Left lobe of liver (tissue), 2 donors: Measurements from ENCODE around the gene UTP20. TPM values are rescaled to one million over a fixed set of nuclear protein-coding genes. Genes with fewer than 3 reads are reported as not detected.
A peak's percentile ranks its signal among the peaks of the same experiment; 100 is the strongest.

ENCODE experiments used
- ATAC-seq: fragments of 200-7000 bp; cut with Tn5 transposase; one replicate; pipeline ENCODE4 v1.9.1; 2020; ENCODE audit warnings: mild to moderate bottlenecking, moderate library complexity
- DNase-seq: peaks from one replicate; pipeline ENCODE4 v3.0.0-alpha.2; 2020; ENCODE audit warnings: low spot score
- total RNA-seq: library from RNA; stranded (reverse); gene quantifications from one replicate; pipeline ENCODE4 v1.2.1, GENCODE V29; 2021
- donor health status: DM: no; HTN: no; CAD: no; lungs with moderate emphysema.
- donor health status: DM: no; HTN: yes; CAD: no.

The UTP20 gene
- 3.8 TPM for total RNA-seq

DNA sequence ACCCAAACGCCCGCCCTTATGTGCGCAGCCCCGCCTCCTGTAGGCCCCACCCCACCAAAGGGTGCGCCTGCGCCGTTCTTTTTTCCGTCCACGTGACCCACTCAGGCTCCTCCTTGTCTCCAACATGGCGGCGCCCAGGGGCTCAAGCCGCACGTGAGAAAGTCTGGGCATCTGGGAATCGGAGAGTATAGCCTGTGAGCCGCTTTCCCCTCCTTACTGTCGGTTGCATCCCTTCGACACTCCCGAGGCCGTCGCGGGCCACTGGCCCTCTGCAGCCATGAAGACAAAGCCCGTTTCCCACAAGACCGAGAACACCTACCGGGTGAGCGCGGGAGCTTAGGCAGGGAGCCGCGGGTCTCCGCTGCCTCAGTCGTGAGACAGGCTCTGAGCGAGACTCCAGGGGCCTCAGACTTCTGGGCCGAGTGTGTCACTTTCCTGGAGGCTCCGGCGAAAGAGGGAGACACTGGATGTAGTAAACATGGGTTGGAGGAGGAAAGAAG, at the start of gene UTP20:
UTP20 (plus strand) TSS at position 100 of the 500 bp plus-strand sequence; CDS start at position 278, 178 bp downstream.
- DNase-seq (peak; percentile 93), ATAC-seq (peak; percentile 100)

DNA sequence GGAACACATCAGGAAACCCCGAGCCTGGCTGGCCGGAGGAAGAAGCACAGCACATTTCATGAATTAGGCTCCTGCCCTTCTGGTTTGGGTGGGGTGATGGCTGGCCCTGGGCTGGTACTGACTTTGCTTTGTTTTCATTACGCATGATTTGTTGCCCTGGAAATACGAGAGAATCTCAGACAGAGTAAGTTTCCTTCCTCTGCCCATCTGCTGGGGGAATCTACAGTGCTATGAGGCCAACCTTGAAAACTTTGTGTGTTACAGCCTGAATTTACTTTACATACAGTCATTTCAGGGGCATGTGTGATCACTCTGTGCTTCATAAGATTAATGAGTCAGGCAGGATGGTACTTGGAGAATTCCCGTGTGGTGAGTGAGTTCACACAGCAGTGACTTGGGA, 49.4 kb upstream of the UTP20 start:
- DNase-seq (no peak), ATAC-seq (no peak)

DNA sequence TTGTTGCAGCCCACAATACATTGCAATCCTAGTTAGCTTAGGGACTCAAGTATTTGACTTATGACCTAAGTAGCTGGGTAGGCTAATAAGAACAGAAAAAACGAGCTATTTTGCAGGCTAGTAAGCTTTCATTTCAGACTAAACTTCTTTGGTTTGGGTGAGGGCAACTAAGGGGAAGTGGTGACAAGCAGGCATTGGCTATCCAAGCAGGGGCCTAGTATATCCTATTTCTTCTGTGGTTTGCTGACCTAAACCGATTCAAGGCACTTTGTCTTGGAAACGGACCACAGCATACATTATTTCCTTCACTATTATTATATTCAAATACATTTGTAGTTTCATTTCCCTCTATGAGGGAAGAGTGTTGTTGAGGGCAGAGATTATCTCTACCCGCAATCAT, 48.3 kb upstream of the UTP20 start:
- DNase-seq = no peak
- no peak for ATAC-seq

DNA sequence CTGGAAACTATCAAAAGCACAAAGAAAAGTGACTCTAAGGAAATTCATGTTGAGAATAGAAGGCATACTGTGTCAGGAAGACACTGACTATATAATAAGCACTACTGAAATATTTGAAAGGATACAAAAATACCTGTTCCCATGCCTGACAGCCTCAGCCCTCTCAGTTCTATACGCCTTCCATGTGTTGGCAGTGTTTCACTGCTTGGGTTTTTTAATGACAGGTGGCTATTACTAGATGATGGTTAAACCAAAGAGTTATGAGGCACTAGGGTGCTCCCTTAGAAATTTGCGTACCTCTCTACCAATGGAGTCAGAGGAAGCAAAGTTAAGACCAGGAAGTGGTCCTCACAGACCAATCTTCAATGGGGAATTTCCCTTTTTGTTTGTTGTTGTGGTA, 44.2 kb upstream of the UTP20 start:
- no peak for ATAC-seq
- no peak for DNase-seq

DNA sequence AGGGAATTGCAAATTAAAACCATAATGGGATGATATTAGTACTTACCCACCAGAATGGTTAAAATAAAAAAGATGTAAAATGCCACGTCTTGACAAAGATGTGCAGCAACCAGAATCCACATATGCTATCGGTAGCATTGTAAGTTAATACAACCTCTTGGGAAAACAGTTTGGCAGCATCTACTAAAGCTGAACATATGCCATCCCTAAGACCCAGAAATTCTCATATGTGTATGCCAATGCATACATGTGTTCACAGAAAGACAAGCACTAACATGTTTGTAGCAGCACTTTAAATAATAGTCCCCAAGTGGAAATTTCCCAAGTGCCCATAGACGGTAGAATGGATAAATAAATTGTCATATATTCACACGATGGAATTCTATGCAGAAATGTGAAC, 41.6 kb upstream of the UTP20 start:
- ATAC-seq (no peak), DNase-seq (no peak)

DNA sequence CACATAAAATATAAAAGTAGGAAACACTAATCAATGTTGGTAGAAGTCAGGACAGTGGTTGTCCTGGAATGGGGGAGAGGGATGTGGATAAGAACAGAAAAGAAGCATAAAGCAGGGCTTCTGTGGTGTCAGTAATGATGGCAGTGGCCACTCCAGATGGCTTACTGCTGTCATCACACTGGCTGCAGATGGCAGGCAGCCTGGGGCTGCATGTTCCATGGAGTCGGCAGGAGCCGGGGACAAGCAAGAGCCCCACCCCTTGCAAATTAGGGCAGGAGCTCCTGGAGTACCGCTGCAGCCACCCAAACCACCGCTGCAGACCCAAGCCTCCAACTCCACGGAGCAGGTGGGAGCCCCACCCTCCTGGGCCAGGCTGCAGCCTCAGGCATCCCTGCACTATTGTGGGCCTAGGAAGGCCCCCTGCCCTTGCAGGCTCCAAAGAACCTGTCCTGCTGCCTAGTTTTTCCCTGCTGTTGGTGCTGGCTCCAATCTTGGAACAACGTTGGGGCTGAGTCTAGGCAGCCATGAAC, 41.0 kb upstream of the UTP20 start:
- no peak for DNase-seq

DNA sequence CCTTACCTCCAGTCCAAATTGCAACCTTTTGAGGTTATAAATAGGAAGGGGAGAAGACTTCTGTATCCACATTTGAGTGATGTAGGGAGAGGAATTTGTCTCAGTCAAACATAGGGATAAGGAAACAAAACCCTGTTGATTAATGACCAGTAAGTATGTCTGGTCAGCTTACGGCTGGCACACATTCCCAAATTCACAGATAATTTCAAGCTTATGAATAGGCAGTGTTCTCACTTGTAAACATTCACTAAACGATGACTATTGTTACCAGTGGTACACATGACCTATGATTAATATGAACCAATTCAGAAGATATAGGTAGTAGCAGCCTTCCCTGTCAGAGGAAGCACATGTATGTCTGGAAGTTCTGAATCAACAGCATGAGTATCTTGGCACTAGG, 36.8 kb upstream of the UTP20 start:
- no peak for ATAC-seq
- DNase-seq = no peak

More for the DNA sequence above, 41.0 kb upstream of the UTP20 start:
- no peak for ATAC-seq

DNA sequence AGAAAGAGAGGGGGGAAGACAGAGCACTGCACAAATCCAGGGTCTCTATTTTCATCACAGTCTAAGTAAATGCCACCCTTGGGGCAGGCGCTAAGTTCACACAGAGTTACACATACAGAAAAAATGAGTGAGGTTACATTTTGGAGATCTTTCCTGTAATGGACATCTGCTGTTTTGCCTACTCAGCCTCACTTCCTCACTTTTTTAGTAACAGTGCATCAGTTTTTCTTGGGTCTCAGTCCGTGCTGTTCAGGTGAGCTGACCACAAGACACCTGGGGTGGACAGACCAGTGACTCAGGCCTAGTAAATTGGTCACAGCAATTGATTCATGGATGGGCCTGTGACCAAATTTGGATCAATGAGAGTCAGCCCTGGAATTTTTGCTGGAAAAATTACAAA, 36.3 kb upstream of the UTP20 start:
- DNase-seq = no peak
- ATAC-seq = no peak

DNA sequence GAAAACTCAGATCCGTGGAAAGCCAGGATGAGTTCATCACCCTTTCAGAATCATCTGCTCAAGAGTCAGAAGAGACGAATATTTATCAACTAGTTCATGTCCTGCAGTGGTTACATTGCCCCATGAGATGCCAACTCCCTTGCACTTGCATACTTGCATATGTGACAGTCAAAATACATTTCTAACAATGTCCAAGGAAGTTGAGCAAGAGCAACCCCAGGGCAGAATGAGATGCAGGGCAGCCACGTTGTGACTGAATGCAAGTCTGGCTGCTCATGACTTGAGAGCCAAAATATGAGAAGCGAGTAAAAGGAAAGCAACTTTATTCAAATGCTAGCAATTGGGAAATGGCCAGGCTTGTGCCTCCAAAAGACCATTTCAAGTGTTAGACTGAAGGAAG, 23.6 kb upstream of the UTP20 start:
- ATAC-seq (no peak), DNase-seq (no peak)

DNA sequence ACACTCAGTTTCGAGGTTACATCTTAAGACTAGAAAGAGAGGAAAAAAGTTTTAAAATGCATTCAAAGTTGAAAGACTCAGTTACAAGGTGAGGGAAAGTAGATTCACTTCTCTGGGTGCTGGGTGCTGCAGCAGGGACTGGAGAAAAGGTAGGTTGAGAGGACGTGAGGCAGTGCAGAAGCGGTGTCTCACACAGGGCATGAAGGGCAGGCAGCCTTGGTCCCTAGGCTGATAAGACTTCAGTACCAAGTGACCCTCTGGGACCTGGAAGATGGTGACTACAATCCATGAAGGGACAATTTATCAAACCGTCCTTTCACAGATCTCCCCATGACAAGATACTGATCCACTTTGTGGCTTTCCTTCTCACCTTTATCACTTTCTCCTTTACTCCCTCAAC, 22.5 kb upstream of the UTP20 start:
- DNase-seq (no peak), ATAC-seq (no peak)

DNA sequence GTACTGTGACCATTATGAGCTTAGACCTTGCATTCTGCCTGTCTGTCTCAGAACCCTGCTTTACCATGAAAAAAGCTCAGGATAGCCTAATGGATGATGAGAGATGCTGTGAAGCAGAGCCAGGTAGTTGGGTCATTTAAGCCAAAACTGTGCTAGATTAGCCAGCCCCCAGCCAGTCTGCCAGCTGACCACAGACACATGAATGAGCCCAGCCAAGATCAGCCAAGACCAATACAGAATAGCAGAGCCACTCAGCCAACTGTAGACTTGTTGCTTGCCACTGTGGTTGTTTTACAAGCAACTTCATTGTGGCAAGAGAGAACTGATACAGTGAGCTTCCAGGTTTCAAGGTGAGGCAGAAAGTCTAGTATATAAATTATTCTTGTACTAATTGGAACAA, 12.8 kb upstream of the UTP20 start:
- DNase-seq (no peak), ATAC-seq (no peak)

DNA sequence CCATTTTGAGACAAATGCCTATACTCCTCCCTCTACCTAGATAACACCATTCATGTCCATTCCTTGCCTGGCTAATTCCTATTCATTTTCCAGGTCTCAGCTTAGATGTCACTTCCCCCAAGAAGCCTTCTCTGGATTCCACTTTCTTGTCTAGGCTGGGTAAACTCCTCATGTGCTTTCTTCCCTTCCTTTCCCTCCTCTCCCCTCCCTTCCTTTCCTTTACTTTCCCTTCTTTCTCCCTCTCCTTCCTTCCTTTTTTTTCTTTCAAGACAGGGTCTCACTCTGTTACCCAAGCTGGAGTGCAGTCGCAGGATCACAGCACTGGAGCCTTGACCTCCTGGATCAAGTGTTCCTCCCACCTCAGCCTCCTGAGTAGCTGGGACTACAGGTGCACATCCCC, 3.5 kb upstream of the UTP20 start:
- ATAC-seq = no peak
- DNase-seq = no peak

DNA sequence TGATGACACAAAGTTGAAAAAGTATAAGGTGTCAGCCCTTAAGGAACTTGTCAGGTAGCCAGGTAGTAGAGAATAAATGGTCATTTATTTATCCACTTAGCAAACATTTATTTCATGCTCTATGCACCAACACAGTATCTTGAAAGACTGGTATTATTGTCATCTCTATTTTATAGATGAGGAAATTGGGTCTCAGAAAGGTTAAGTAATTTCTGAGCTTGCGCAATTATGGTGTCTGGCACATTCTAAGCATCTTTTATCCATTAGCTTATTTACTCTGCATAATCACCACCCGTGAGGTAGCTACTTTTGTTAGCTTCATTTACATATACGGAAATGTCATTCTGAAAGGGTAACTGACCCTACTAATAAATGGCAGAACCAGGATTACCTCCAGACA, 2.5 kb upstream of the UTP20 start:
- ATAC-seq (no peak), DNase-seq (no peak)

DNA sequence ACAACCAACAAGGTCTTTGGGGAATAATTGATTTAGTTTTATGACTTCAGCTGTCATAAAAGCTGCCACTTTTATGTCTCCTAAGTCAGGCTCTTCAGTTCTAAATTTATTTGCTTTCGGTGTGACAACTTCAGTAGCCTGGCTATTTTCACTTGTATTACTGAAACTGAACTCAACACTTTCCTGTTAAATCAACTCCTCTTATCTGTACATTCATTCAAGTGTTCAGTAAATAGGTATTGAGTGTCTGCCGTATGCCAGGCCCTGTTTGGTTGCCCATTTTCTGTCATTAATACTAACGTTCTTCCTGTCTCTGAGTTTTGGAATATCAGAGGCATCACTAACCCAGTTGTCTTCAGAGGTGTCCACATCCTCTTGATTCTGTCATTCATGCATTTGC, 7.5 kb downstream of the UTP20 start:
- ATAC-seq (no peak), DNase-seq (no peak)

DNA sequence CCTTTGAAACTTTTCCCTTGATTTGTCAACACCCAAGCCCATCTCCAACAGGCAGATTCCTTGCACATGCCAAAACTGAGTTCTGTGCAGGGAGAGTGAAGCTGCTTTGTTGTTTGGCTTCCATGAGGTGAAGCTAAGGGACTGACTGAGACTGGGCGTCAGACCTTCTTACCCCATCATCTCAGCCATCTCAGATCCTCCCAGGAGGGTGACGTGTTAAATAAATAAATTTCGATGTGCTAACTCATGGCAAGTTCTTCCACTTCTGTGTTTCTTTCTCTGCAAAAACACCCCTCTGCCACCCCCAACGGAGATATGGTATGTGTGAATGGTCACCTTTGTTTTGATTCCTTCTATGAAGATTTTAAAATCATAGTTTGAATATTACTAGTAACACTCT, 17.8 kb downstream of the UTP20 start:
- ATAC-seq (no peak), DNase-seq (no peak)

DNA sequence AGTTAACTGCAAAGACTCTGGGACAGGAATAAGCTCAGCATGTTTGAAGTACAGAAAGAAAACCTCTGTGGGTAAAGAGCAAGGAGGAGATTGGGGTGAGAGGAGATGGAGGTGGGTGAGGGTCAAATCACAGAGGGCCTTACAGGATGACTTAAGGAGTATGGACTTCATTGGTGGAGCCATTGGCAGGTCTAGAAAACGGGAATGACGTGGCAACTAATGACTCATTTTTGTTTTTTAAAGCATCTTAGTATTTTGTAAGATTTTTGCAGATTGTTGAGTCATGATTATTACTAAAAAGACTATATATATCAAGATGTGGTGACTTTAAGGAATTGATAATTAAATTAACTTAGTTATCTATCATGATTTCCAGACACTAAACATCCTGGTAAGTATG, 18.5 kb downstream of the UTP20 start:
- DNase-seq (no peak), ATAC-seq (no peak)

DNA sequence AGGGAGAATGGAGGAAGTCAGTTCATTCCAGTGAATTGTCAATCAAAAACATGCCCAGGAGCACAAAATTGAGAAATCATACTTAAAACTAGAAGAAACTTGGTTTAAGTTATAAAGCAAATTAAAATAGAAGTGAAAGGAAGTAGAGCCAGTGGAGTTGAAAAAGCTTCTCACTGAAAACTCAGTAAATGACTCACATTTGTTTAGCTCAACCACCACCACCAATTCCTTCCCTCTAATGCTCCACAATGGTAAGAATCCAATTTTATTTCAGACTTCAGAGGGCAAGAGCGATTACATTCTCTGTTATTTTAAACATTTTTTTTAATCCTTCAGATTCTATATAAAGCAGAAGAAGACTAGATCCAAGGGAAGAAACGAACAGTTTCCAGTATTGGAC, 19.4 kb downstream of the UTP20 start:
- no peak for ATAC-seq
- no peak for DNase-seq

DNA sequence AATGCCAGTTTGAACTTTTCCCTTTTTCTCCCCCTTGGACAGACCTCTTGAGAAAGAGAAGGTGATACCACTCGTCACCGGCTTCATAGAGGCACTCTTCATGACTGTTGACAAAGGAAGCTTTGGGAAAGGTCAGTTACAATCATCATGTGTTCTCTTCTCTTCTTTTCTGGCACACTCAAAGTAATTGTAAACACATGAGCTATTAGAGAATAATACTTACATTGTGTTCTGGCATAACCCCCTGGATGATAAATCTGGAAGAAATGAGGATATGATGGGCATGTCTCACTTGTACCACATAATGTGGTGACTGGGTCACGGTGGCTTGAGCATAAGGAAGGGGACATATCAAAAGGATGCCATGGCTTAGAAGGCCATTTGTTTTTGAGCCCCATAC, 20.0 kb downstream of the UTP20 start:
- ATAC-seq (no peak), DNase-seq (no peak)

DNA sequence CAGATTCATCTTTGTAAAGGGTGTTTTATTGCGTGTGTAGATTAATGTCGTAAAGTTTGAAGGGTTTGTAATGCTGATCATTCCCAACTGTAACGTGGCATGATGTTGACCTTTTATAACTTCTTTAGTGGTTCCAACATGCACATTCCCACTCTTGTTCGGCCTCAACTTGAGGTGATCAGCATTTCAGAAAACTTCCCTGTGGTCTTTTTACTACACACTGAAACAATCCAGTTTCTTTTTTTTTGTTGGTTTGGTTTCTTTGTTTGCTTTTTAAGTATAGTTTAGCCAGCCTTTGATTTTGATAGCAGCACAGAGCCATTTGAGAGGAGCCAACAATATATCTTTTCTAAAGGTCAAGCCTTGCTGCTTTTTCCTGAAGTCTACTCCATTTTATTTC, 22.8 kb downstream of the UTP20 start:
- no peak for ATAC-seq

DNA sequence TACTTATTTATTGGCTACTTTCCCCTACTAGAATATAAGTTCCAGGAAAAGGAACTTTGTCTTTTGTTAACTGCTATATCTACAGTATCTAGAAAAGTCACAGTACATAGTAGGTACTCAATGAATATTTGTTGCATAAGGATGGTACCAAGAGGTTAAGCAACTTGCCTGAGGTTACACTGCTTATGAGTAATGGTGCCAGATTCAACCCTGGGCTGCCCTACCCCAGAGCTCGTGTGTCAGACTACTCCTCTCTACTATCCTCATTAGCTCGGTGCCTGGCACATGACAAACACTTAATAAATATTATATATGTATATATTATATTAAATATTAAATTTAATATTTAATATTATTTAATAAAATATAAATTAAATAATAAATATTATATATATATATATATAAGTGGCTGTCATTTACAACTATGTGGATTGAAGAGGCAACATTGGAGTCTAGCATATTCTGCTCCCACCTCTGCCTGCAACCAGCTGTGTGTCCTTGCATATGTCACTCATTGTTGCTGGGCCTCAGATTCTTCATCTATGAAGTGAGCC, 25.4 kb downstream of the UTP20 start:
- DNase-seq (no peak), ATAC-seq (no peak)

More for the DNA sequence above, 22.8 kb downstream of the UTP20 start:
- no peak for DNase-seq

DNA sequence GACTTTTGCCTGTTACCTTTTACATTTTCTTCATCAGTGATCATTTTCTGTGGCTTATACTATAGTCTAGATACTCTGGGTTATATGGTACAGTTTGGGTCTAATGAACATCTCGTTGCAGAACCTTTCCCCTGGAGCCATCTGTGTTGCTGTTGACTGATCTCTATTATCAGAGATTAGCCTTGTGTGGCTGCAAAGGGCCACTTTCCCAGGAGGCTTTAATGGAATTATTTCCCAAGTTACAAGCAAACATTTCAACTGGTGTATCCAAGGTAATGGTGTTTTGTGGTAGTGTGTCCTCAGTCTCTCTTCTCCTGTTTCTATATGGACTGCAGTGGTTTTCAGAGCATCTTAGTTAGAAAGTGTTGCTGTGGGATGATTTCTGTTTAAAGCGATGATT, 25.9 kb downstream of the UTP20 start:
- no peak for DNase-seq

DNA sequence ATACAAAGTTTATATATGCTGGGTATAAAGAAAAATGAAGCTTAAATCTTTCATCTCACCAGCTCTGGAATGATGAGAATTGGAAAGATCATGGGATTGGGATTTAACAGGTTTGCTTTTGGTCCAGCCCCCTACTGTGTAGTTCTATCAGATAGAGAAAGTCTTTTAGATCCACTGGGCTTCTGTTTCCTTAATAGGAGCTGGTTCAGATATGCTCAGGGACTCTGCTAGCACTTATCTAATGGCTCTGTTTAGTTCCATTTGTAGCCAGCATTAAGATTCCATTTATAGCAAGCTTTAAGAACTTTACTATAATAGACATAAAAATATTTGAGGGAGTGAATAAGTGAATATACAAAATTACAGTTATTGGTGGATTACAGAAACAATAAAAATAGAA, 42.6 kb downstream of the UTP20 start:
- no peak for ATAC-seq
- no peak for DNase-seq

More for the DNA sequence above, 25.9 kb downstream of the UTP20 start:
- no peak for ATAC-seq

DNA sequence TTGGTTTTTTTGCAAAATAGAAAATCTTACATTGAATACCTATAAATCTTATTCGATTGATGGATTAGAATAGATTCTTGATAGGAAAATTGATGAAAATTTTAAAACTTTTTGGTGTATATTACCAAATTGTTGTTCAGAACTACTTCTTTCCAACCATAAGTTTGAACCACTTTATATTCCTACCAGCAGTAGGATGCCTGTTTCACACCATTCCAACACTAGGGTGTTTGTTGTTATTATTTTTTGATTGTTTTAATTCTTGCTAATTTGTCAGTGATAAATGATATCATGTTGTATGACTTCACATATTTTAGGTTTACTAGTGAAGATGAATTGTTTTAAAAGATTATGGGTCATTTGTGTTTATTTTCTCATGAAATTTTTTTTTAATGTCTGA, 43.4 kb downstream of the UTP20 start:
- ATAC-seq (no peak), DNase-seq (no peak)
